ENCODE results near the gene WDR59.
A peak's percentile ranks its signal among the peaks of the same experiment; 100 is the strongest.

The WDR59 gene

GRCh38 chr16:75000481-75001081 is 15.7 kb upstream of the WDR59 start:
- Histone ChIP-seq H3K4me2 (peak overlapping the region; percentile 56), H4K20me1 (ENCODE audit: insufficient read depth) (no peaks in the 10 kb centered on the region), H3K36me3 (ENCODE audit: insufficient read depth) (no peaks in the 10 kb centered on the region), H3K79me2 (ENCODE audit: insufficient read depth, low read depth) (no peaks in the 10 kb centered on the region; the same call in 1 of the 2 replicates), H3K9ac (no peak overlapping the region), H3K4me3 (IDR thresholded peaks at IDR 0.05; ENCODE audit: insufficient read depth, low read depth, low read length) (no peak overlapping the region), H2AFZ (ENCODE audit: low read depth) (no peak overlapping the region), H3K27me3 (ENCODE audit: insufficient read depth, low read depth) (no peaks in the 10 kb centered on the region), H3K4me1 (ENCODE audit: low read depth, poor library complexity, severe bottlenecking) (peaks cover 19% of the 10 kb centered on the region), H3K27ac (no peak overlapping the region)
- TF ChIP-seq CTCF (conservative IDR thresholded peaks at IDR 0.05; ENCODE audit: low read depth, low read length) = no peak

- Histone ChIP-seq H4K20me1 (ENCODE audit: insufficient read depth) (no peaks in the 10 kb centered on the region), H3K27ac (no peak overlapping the region)
- TF ChIP-seq CTCF (conservative IDR thresholded peaks at IDR 0.05; ENCODE audit: low read depth, low read length) = no peak
Measured at GRCh38 chr16:74999609-75000480, 14.9 kb upstream of the WDR59 start.

GRCh38 chr16:74999219-74999608 is 14.3 kb upstream of the WDR59 start:
- Histone ChIP-seq H3K9ac (peak overlapping the region; percentile 62; the same call in 1 of the 2 replicates), H3K4me1 (ENCODE audit: low read depth, poor library complexity, severe bottlenecking) (peaks cover 19% of the 10 kb centered on the region), H2AFZ (ENCODE audit: low read depth) (peak overlapping the region; percentile 78), H3K27ac (no peak overlapping the region), H3K4me3 (IDR thresholded peaks at IDR 0.05; ENCODE audit: insufficient read depth, low read depth, low read length) (no peak overlapping the region), H3K4me2 (peak overlapping the region; percentile 56), H3K79me2 (ENCODE audit: insufficient read depth, low read depth) (no peaks in the 10 kb centered on the region; the same call in 1 of the 2 replicates), H3K36me3 (ENCODE audit: insufficient read depth) (no peaks in the 10 kb centered on the region), H3K27me3 (ENCODE audit: insufficient read depth, low read depth) (no peaks in the 10 kb centered on the region), H4K20me1 (ENCODE audit: insufficient read depth) (no peaks in the 10 kb centered on the region)
- no peak for TF ChIP-seq CTCF (conservative IDR thresholded peaks at IDR 0.05; ENCODE audit: low read depth, low read length)

More at GRCh38 chr16:74999609-75000480, 14.9 kb upstream of the WDR59 start:
- Histone ChIP-seq H3K9ac (peak overlapping the region; percentile 62; the same call in 1 of the 2 replicates), H3K27me3 (ENCODE audit: insufficient read depth, low read depth) (no peaks in the 10 kb centered on the region), H3K36me3 (ENCODE audit: insufficient read depth) (no peaks in the 10 kb centered on the region), H2AFZ (ENCODE audit: low read depth) (peak overlapping the region; percentile 78), H3K4me3 (IDR thresholded peaks at IDR 0.05; ENCODE audit: insufficient read depth, low read depth, low read length) (no peak overlapping the region), H3K4me2 (peak overlapping the region; percentile 56), H3K4me1 (ENCODE audit: low read depth, poor library complexity, severe bottlenecking) (peaks cover 19% of the 10 kb centered on the region), H3K79me2 (ENCODE audit: insufficient read depth, low read depth) (no peaks in the 10 kb centered on the region; the same call in 1 of the 2 replicates)

GRCh38 chr16:74998481-74999218 is 13.7 kb upstream of the WDR59 start, which contains the start of gene ZNRF1:
Gene ZNRF1 (plus strand): TSS chr16:74999024. CDS start chr16:74999672, 648 bp downstream.
- Histone ChIP-seq H3K9ac (peak within 1 kb of the TSS; percentile 62), H3K36me3 (ENCODE audit: insufficient read depth) (no peaks in the 10 kb centered on the region), H3K27me3 (ENCODE audit: insufficient read depth, low read depth) (no peaks in the 10 kb centered on the region), H3K79me2 (ENCODE audit: insufficient read depth, low read depth) (no peaks in the 10 kb centered on the region; the same call in 1 of the 2 replicates), H3K4me2 (peak within 1 kb of the TSS; percentile 72), H4K20me1 (ENCODE audit: insufficient read depth) (no peaks in the 10 kb centered on the region), H3K27ac (no peak within 1 kb of the TSS), H3K4me3 (IDR thresholded peaks at IDR 0.05; ENCODE audit: insufficient read depth, low read depth, low read length) (no peak within 1 kb of the TSS), H3K4me1 (ENCODE audit: low read depth, poor library complexity, severe bottlenecking) (peaks cover 19% of the 10 kb centered on the region), H2AFZ (ENCODE audit: low read depth) (peak within 1 kb of the TSS; percentile 78)
- TF ChIP-seq CTCF (conservative IDR thresholded peaks at IDR 0.05; ENCODE audit: low read depth, low read length) = peak; percentile 84

All from KMS-11 (cell line).